Measurements from ENCODE around the gene PPIL6.

GRCh38 chr6:109411034-109411433 lies 29.4 kb downstream of the PPIL6 start:
- TF ChIP-seq ELK1 (IDR thresholded peaks at IDR 0.05; ENCODE audit: low read depth, low read length): no peak
- TF ChIP-seq POLR2A (IDR thresholded peaks at IDR 0.05; ENCODE audit: low read length): no peak
- TF ChIP-seq TP53 (CRISPR knock-in tag; IDR thresholded peaks at IDR 0.05): no peak
- TF ChIP-seq EP300 (IDR thresholded peaks at IDR 0.05): no peak
- TF ChIP-seq CTCF (IDR thresholded peaks at IDR 0.05): no peak
- no peak for TF ChIP-seq KDM1A (IDR thresholded peaks at IDR 0.05; ENCODE audit: low read depth)

All from A549 (cell line).